Mononuclear cell (primary cell): ENCODE results near the gene ATP1A2. TPM values are rescaled to one million over a fixed set of nuclear protein-coding genes. Genes with fewer than 3 reads are reported as not detected.
"Not testable (repeated sequence)": the region's sequence is repeated elsewhere in the genome, so short reads cannot be mapped to it uniquely, and the experiment has no call there.

Experiments
- H3K27me3 ChIP-seq: 2 replicates; pipeline ENCODE4 v1.6.0; 2011; ENCODE audit warnings: low read length, control low read depth; ENCODE audit not compliant: insufficient read depth
- H3K4me1 ChIP-seq: 2 replicates; pipeline ENCODE4 v1.5.1; 2011; ENCODE audit warnings: mild to moderate bottlenecking, low read length, control low read depth; ENCODE audit not compliant: insufficient read depth
- H3K4me3 ChIP-seq: 2 replicates; pipeline ENCODE4 v1.5.1; 2011; ENCODE audit warnings: mild to moderate bottlenecking, low read length, moderate library complexity
- H3K9me3 ChIP-seq: 2 replicates; pipeline ENCODE4 v1.5.1; 2011; ENCODE audit warnings: low read depth, mild to moderate bottlenecking, control low read depth, low read length
- total RNA-seq: library from RNA; depleted of rRNA; stranded (reverse); fragments of >200 nt; gene quantifications from one replicate; pipeline ENCODE4 v1.2.3, GENCODE V29; 2012

ATP1A2 gene
- total RNA-seq, 1 donor, result 0.10 TPM

GRCh38 chr1:160103658-160104408 lies 11.7 kb upstream of the ATP1A2 start:
- Histone ChIP-seq H3K9me3 (no peaks in the 10 kb centered on the region), H3K4me1 (peaks cover 60% of the 10 kb centered on the region), H3K4me3 (no peak overlapping the region), H3K27me3 (no peaks in the 10 kb centered on the region)

- Histone ChIP-seq H3K4me1 (peaks cover 54% of the 10 kb centered on the region), H3K27me3 (no peaks in the 10 kb centered on the region), H3K4me3 (no peak overlapping the region), H3K9me3 (no peaks in the 10 kb centered on the region)
Measured at GRCh38 chr1:160104486-160104885, 11.1 kb upstream of the ATP1A2 start.

- Histone ChIP-seq H3K9me3 (no peaks in the 10 kb centered on the region), H3K4me1 (peaks cover 49% of the 10 kb centered on the region), H3K27me3 (peaks cover 2% of the 10 kb centered on the region), H3K4me3 (no peak overlapping the region)
Measured at GRCh38 chr1:160105155-160105554, 10.4 kb upstream of the ATP1A2 start.

GRCh38 chr1:160107512-160107911 lies 8.0 kb upstream of the ATP1A2 start:
- no peak overlapping the region for H3K4me3 ChIP-seq
- no peaks in the 10 kb centered on the region for H3K9me3 ChIP-seq
- peaks cover 2% of the 10 kb centered on the region for H3K27me3 ChIP-seq
- peaks cover 29% of the 10 kb centered on the region for H3K4me1 ChIP-seq

GRCh38 chr1:160108888-160109662 lies 6.5 kb upstream of the ATP1A2 start:
- H3K9me3 ChIP-seq, result no peaks in the 10 kb centered on the region
- H3K4me3 ChIP-seq, result no peak overlapping the region
- peaks cover 2% of the 10 kb centered on the region for H3K27me3 ChIP-seq
- H3K4me1 ChIP-seq, result peaks cover 15% of the 10 kb centered on the region

- peaks cover 9% of the 10 kb centered on the region for H3K4me1 ChIP-seq
- peaks cover 2% of the 10 kb centered on the region for H3K27me3 ChIP-seq
- no peak overlapping the region for H3K4me3 ChIP-seq
- H3K9me3 ChIP-seq, result no peaks in the 10 kb centered on the region
Measured at GRCh38 chr1:160109686-160110085, 5.9 kb upstream of the ATP1A2 start.

- not testable (repeated sequence) for H3K9me3 ChIP-seq, H3K4me3 ChIP-seq, H3K27me3 ChIP-seq, H3K4me1 ChIP-seq
Measured at GRCh38 chr1:160111462-160111861, 4.1 kb upstream of the ATP1A2 start.

- Histone ChIP-seq H3K4me1 (no peaks in the 10 kb centered on the region), H3K27me3 (peaks cover 2% of the 10 kb centered on the region), H3K9me3 (no peaks in the 10 kb centered on the region), H3K4me3 (no peak overlapping the region)
Measured at GRCh38 chr1:160112357-160112756, 3.2 kb upstream of the ATP1A2 start.

- Histone ChIP-seq H3K9me3 (no peaks in the 10 kb centered on the region), H3K27me3 (peaks cover 2% of the 10 kb centered on the region), H3K4me1 (no peaks in the 10 kb centered on the region), H3K4me3 (no peak overlapping the region)
Measured at GRCh38 chr1:160113407-160113806, 2.2 kb upstream of the ATP1A2 start.

GRCh38 chr1:160114085-160114484 lies 1.5 kb upstream of the ATP1A2 start:
- Histone ChIP-seq H3K9me3 (no peaks in the 10 kb centered on the region), H3K4me1 (no peaks in the 10 kb centered on the region), H3K4me3 (no peak overlapping the region), H3K27me3 (peaks cover 2% of the 10 kb centered on the region)

GRCh38 chr1:160116283-160117147 lies 956 bp downstream of the ATP1A2 start:
- Histone ChIP-seq H3K9me3 (no peaks in the 10 kb centered on the region), H3K4me1 (peaks cover 4% of the 10 kb centered on the region), H3K4me3 (no peak overlapping the region), H3K27me3 (no peaks in the 10 kb centered on the region)

- H3K27me3 ChIP-seq, result no peaks in the 10 kb centered on the region
- H3K9me3 ChIP-seq, result no peaks in the 10 kb centered on the region
- no peak overlapping the region for H3K4me3 ChIP-seq
- H3K4me1 ChIP-seq, result peaks cover 4% of the 10 kb centered on the region
Measured at GRCh38 chr1:160117300-160117699, 1.7 kb downstream of the ATP1A2 start.

GRCh38 chr1:160117709-160118183 lies 2.2 kb downstream of the ATP1A2 start:
- Histone ChIP-seq H3K4me1 (peaks cover 4% of the 10 kb centered on the region), H3K27me3 (no peaks in the 10 kb centered on the region), H3K4me3 (no peak overlapping the region), H3K9me3 (no peaks in the 10 kb centered on the region)

- H3K27me3 ChIP-seq, result no peaks in the 10 kb centered on the region
- no peak overlapping the region for H3K4me3 ChIP-seq
- peaks cover 4% of the 10 kb centered on the region for H3K4me1 ChIP-seq
- no peaks in the 10 kb centered on the region for H3K9me3 ChIP-seq
Measured at GRCh38 chr1:160118928-160119327, 3.4 kb downstream of the ATP1A2 start.

GRCh38 chr1:160120797-160121196 lies 5.2 kb downstream of the ATP1A2 start:
- H3K4me3 ChIP-seq, result no peak overlapping the region
- no peaks in the 10 kb centered on the region for H3K27me3 ChIP-seq
- peaks cover 4% of the 10 kb centered on the region for H3K4me1 ChIP-seq

More at GRCh38 chr1:160120797-160121196, 5.2 kb downstream of the ATP1A2 start:
- H3K9me3 ChIP-seq, result no peaks in the 10 kb centered on the region
